HK-2 (cell line): Measurements from ENCODE around the gene OR7A10.
A peak's percentile ranks its signal among the peaks of the same experiment; 100 is the strongest.

Experiments
- DNase-seq: peaks from one replicate; pipeline ENCODE4 v3.0.0-alpha.2; 2018; ENCODE audit not compliant: unreplicated experiment

OR7A10 gene

GRCh38 chr19:14848822-14849221 lies at the start of gene OR7A10:
Gene OR7A10 (minus strand): TSS chr19:14848922. CDS start chr19:14841877, 7,045 bp downstream.
- DNase-seq: no peak

DNA sequence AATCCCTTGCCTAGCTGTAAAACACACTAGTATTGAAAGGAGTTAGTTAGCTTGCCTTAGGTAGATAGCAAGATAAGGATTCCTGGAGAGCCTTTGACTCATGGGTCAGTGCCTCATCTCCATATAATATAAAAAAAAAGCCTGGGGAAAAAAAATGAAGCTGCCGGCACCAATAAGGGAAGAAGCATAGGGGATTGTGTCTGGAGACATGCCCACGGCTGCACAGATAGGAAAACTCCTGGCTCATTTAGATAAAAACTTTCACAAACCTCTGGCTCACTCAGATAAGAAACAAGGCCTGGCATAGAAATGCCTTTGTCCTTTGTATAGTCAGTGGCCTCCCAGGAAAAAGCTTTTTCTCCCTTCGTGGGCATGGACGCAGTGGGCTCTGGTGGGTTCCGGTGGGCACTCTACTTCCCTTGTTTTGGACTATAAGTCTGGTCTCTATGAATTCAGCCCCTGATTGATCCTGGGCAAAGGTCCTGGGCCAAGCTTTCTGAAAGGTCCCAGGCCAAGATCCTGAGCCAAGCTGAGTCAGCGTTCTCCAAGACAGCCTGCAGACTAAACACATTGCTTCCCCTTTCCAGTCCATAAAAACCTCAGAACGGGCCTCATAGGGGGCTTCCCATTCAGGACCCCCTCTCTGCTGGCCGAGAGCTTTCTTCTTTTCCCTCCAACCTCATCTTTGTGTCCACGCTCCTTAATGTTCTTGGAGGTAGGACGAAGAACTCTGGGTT lies 42.1 kb upstream of the OR7A10 start:
- no peak for DNase-seq

GRCh38 chr19:14889994-14890642 lies 41.4 kb upstream of the OR7A10 start:
- DNase-seq: no peak

GRCh38 chr19:14886032-14886431 lies 37.3 kb upstream of the OR7A10 start, which contains the start of gene OR7A17:
Gene OR7A17 (minus strand): TSS chr19:14886132. CDS start chr19:14881355, 4,777 bp downstream.
- no peak for DNase-seq

- DNase-seq: no peak
These were observed 23.0 kb upstream of the OR7A10 start for GRCh38 chr19:14871619-14872230.

DNA sequence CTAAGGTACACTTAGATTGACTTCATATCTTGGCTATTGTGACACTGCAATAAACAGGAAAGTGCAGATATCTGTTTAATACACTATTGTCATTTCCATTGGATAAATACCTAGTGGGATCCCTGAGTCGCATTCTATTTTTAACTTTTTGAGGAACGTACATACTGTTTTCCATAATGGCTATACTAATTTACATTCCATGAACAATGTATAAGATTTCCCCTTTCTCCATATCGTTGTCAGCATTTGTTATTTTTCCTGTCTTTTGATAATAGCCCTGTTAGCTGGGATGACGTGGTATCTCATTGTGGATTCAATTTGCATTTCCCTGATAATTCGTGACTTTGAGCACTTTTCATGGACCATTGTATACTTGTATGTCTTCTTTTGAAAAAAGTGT lies 19.8 kb upstream of the OR7A10 start:
- DNase-seq: no peak

DNA sequence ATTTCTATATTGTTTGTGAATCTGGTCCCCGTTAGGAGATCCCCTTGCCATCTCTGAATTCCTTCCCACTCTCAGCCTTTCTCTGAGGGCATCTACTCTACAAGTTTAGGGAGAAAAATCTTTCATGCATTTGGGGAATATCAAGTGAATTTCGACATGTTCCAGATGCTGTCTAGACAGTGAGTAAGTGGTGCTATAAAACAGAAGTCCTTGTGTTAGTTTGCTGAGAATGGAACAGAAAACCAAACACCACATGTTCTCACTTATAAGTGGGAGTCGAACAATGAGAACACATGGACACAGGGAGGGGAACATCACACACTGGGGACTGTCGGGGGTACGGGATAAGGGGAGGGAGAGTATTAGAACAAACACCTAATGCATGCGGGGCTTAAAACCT lies 5.1 kb downstream of the OR7A10 start:
- DNase-seq: no peak

DNA sequence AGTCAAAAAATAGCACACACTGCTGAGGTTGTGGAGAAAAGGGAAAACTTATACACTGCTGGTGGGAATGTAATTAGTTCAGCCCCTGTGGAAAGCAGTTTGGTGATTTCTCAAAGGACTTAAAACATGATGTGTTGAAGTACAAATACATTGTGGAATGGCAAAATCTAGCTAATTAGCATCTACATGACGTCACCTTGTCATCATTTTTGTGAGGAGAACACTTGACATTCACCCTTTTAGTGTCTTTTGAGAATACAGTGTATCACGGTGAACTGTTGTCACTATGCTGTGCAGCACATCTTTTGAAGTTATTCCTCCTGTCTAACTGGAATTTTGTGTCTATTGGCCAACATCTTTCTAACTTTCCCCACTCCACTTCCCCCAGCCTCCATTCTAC lies 5.6 kb downstream of the OR7A10 start:
- DNase-seq: no peak

DNA sequence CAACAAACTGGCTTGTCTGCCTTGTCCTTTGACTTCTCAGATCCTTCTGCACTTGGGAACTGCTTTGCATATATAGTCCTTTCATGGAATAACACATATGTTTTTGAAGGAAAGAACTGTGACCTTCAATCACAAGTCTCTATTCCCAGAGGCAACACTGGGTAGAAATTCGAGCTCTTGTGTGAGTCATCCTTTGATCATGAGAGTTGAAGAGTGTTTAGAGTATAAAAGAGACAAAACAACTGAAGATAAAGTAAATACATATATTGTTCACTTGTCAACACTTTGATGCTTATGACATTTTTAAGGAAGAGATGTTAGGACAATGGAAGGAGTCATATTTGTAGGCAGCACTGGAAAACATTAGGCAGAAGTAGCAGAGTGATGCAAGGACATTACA lies 8.5 kb downstream of the OR7A10 start:
- no peak for DNase-seq

DNA sequence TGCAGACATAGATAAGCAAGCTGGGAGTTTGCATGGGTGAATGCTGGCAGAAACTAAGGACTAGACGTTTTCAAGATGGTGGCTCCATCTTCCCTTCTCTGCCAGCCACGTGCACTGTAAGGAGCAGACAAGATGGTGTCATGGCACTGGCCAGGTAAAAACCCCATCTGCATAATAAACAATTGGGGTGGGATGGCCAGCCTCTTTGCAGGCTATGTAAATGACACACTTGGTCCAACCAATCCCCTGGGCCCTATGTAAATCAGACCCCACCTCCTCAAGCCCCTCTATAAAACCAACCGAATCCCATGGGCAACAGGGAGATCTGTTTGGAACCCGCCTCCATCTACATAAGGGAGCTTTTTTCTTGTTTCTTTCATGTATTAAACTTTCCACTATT lies 11.3 kb downstream of the OR7A10 start:
- no peak for DNase-seq

GRCh38 chr19:14835011-14835410 lies 13.7 kb downstream of the OR7A10 start, which contains the start of the genes OR7A5 and OR7C1:
Gene OR7A5 (minus strand): TSS chr19:14835185. CDS start chr19:14828241, 6,944 bp downstream.
Gene OR7C1 (minus strand): TSS chr19:14835185. CDS start chr19:14800136, 35,049 bp downstream.
- no peak for DNase-seq

DNA sequence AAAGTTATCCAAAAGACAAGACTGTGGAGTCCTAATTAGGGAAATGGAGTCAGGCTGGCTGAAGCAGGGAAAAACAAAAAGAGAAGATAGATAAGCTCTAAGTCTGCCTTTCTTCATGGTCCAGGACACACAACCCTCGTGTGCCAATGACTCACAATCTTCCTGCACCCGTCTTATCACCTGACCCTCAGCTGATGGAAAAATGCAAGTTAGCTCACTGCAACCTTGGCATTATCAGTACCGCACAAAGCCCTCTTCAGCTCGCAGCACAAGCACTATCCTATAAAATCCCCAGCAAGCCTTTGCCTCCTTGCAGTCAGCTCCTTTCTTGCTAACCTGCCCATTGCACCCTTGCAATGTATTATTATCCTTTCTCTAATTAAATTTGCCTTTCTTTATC lies 18.0 kb downstream of the OR7A10 start:
- DNase-seq: peak; percentile 22

- no peak for DNase-seq
These were observed 22.7 kb downstream of the OR7A10 start for GRCh38 chr19:14826006-14826405.

DNA sequence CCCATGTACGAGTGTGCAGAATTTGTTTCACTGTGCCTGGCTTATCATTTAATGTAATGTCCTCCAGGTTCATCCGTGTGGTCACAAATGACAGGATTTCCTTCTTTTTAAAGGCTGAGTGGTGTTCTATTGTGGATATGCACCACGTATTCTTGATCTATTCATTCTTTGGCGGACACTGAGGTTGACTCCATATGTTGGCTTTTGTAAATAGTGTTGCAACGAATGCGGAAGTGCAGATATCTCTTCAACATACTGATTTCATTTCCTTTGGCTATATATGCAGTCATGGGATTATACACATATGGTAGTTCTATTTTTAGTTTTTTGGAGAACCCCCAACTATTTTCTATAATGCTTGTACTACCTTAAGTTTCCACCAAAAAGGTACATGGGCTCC lies 26.8 kb downstream of the OR7A10 start:
- no peak for DNase-seq

DNA sequence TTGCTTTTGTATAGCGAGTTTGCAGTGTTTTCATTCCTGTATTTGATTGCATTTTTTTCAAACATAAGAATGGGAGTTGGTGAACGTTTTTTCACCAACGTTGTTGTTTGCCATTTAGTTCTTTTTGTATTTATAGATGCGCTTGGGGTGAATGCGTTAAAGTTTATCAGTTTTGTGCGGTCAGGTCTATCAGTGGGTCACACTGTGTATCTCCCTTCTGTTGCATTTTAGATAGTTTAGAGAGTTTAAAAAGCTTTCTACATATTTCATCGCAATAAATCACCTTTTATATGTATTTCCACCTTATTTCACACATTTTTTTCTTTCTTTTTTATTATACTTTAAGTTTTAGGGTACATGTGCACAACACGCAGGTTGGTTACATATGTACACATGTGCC lies 30.1 kb downstream of the OR7A10 start:
- DNase-seq: no peak

- no peak for DNase-seq
These were observed 31.7 kb downstream of the OR7A10 start for GRCh38 chr19:14817052-14817451.

- DNase-seq: no peak
These were observed 33.6 kb downstream of the OR7A10 start for GRCh38 chr19:14814982-14815652.

GRCh38 chr19:14809272-14810057 lies 39.3 kb downstream of the OR7A10 start:
- DNase-seq: no peak

DNA sequence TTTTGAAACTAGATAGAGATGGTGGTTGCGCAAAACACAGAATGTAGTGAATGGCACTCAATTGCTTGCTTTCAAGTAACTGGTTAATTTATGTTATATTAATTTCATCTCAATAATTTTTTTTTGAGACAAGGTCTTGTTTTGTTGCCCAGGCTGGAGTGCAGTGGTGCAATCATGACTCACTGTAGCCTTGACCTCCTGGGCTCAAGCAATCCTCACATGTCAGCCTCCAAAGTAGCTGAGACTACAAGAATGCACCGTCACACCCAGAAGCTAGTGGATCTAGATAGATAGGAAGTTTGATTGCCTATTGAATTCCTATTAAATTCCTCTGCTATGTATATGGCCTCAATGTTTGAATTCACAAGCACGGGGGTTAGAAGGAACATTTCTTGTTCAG lies 44.0 kb downstream of the OR7A10 start:
- DNase-seq: no peak

DNA sequence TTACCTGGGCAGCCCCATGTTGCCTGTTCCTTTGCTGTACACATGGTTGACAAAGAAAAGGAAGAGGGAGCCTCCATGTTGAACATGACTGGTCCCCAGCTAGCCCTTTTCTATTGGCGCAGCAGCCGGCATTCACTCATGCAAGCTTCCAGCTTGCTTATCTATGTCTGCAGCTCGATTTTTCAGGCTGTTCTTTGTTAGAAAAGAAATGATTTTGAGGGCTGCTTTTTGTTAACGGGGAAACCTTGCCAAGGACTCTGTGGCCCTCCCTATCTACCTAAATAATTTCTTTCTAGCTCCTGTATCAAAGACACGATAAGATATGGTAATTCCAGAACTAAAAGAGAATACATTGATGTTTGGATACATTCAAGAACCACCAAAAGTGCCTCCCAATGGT lies 50.0 kb downstream of the OR7A10 start:
- DNase-seq: no peak

DNA sequence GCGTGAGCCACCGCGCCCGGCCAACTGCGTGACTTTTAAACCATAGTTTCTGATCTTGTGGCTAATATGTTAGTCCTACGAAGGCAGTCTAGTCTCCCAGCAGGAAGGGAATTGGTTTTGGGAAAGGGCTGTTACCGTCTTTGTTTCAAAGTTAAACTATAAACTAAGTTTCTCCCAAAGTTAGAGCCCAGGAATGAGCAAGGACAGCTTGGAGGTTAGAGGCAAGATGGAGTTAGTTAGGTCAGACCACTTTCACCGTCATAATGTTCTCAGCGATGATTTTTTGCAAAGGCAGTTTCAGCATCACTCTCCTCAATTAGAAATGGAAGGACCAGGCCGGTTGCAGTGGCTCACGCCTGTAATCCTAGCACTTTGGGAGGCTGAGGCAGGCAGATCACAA lies 52.7 kb downstream of the OR7A10 start:
- DNase-seq: no peak
